GM12878 (cell line): ENCODE data around the gene BIK. TPM values are rescaled to one million over a fixed set of nuclear protein-coding genes. Genes with fewer than 3 reads are reported as not detected.

Experiments
- BMI1 ChIP-seq: fragments of 450-650 bp; IDR thresholded peaks from 2 replicates; pipeline ENCODE4 v1.6.1; 2016; ENCODE audit warnings: mild to moderate bottlenecking, moderate library complexity, borderline replicate concordance
- DPF2 ChIP-seq: fragments of 450-650 bp; IDR thresholded peaks from 2 replicates; pipeline ENCODE4 v1.6.1; 2017; ENCODE audit warnings: mild to moderate bottlenecking
- EP300 ChIP-seq, 2 experiments: fragments of 150-350 bp in 1 of 2; IDR thresholded peaks; 2 replicates each; pipeline ENCODE4 v1.6.1; 2011 to 2012; ENCODE audit warnings: low read depth in 2 of 2, low read length in 2 of 2, borderline replicate concordance in 1 of 2, improper control_type of control experiment in 1 of 2, inconsistent platforms in 1 of 2; ENCODE audit not compliant: control insufficient read depth in 1 of 2
- FOXK2 ChIP-seq: fragments of 450-650 bp; IDR thresholded peaks from 2 replicates; pipeline ENCODE4 v1.6.1; 2017; ENCODE audit warnings: mild to moderate bottlenecking, moderate library complexity
- JUND ChIP-seq: IDR thresholded peaks from 2 replicates; pipeline ENCODE4 v1.6.1; 2012; ENCODE audit warnings: low read depth, mild to moderate bottlenecking, low read length, improper control_type of control experiment, moderate library complexity
- MEF2A ChIP-seq: IDR thresholded peaks from 2 replicates; pipeline ENCODE4 v1.6.1; 2011; ENCODE audit warnings: low read depth, mild to moderate bottlenecking, low read length, moderate library complexity; ENCODE audit not compliant: insufficient read depth
- MEF2B ChIP-seq: fragments of 450-650 bp; IDR thresholded peaks from 2 replicates; pipeline ENCODE4 v1.6.1; 2018; ENCODE audit warnings: mild to moderate bottlenecking, moderate library complexity; ENCODE audit not compliant: partially characterized antibody, poor library complexity, severe bottlenecking
- MXI1 ChIP-seq: fragments of 150-350 bp; IDR thresholded peaks from 2 replicates; pipeline ENCODE4 v1.6.1; 2011; ENCODE audit warnings: low read depth, mild to moderate bottlenecking, inconsistent platforms, low read length, improper control_type of control experiment
- NFXL1 ChIP-seq: fragments of 450-650 bp; IDR thresholded peaks from 2 replicates; pipeline ENCODE4 v1.6.1; 2017; ENCODE audit warnings: antibody characterized with exemption, mild to moderate bottlenecking, borderline replicate concordance
- SRF ChIP-seq, 2 experiments: IDR thresholded peaks; 2 replicates each; pipeline ENCODE4 v1.6.1; 2011; ENCODE audit warnings: low read depth in 2 of 2, low read length in 2 of 2, mild to moderate bottlenecking in 1 of 2, moderate library complexity in 1 of 2
- TBL1XR1 ChIP-seq: IDR thresholded peaks from 2 replicates; pipeline ENCODE4 v1.6.1; 2012; ENCODE audit warnings: low read depth, low read length, improper control_type of control experiment
- ZNF592 ChIP-seq: fragments of 450-650 bp; IDR thresholded peaks from 2 replicates; pipeline ENCODE4 v1.6.1; 2017; ENCODE audit warnings: mild to moderate bottlenecking, moderate library complexity
- polyA plus RNA-seq, 11 experiments: library from polyadenylated mRNA; depleted of rRNA in 4 of 11; unstranded in 6 of 11; stranded (reverse) in 5 of 11; fragments of >200 nt; fragmentation: Nextera tagmentation in 4 of 11; fragmentation: Illumina TruSeq in 1 of 11; extraction: Ambion mirVana in 4 of 11; extraction: Trizol in 1 of 11; gene quantifications; 1 replicate in 1 of 11; 2 replicates in 10 of 11; pipeline versions ENCODE4 v1.2.1 to v1.2.3, GENCODE V29; 2011 to 2016; ENCODE audit warnings: inconsistent platforms in 2 of 11, missing spikeins in 2 of 11, low read depth in 1 of 11
- total RNA-seq, 4 experiments: library from RNA; depleted of rRNA in 3 of 4; stranded (reverse); fragments of >200 nt in 3 of 4; fragmentation: Illumina TruSeq in 1 of 4; extraction: Trizol in 1 of 4; gene quantifications; 2 replicates each; pipeline versions ENCODE4 v1.2.1 to v1.2.3, GENCODE V29; 2013 to 2021

The BIK gene
- total and polyA plus RNA-seq, 10 of the 15 experiments (the other 5 are each of a cell fraction or from before 2014, with no cell fraction given) = 0.33 to 9.8 (median 3.9) TPM

- no peak for TF ChIP-seq EP300 (IDR thresholded peaks at IDR 0.05; ENCODE audit: borderline replicate concordance in 1 of 2, control insufficient read depth in 1 of 2, low read depth in 2 of 2, low read length in 2 of 2)
- no peak for TF ChIP-seq BMI1
- no peak for TF ChIP-seq DPF2
- no peak for TF ChIP-seq FOXK2
- TF ChIP-seq MEF2A = no peak
- 0 out of 4 replicates have a peak, but pooled peaks of 1 of the 2 experiments have one; percentile 44 for TF ChIP-seq SRF (IDR thresholded peaks at IDR 0.05; ENCODE audit: low read depth in 2 of 2, low read length in 2 of 2)
- TF ChIP-seq JUND = no peak
- no peak for TF ChIP-seq MEF2B
- TF ChIP-seq MXI1 = no peak
- TF ChIP-seq TBL1XR1 = no peak
- no peak for TF ChIP-seq NFXL1
- no peak for TF ChIP-seq ZNF592
Measured at GRCh38 chr22:43110927-43111623, 525 bp downstream of the BIK start (continued).
